HepG2 (cell line): ENCODE measurements around the gene SLC16A5. TPM values are rescaled to one million over a fixed set of nuclear protein-coding genes. Genes with fewer than 3 reads are reported as not detected.

Experiments
- ARID4A ChIP-seq: sonication (generic); formaldehyde crosslinking; IDR thresholded peaks from 2 replicates; pipeline ENCODE4 v1.5.0; 2020; ENCODE audit warnings: mild to moderate bottlenecking, missing genetic modification reagents, borderline replicate concordance
- ATF2 ChIP-seq: sonication (generic); formaldehyde crosslinking; IDR thresholded peaks from 2 replicates; pipeline ENCODE4 v1.4.0; 2020; ENCODE audit warnings: missing genetic modification reagents
- ATF7-NPFF ChIP-seq: sonication (generic); formaldehyde crosslinking; IDR thresholded peaks from 2 replicates; pipeline ENCODE4 v1.8.1; 2023; ENCODE audit warnings: mild to moderate bottlenecking, low read depth, missing genetic modification reagents, moderate library complexity
- CHD2 ChIP-seq: IDR thresholded peaks from 2 replicates; pipeline ENCODE4 v1.6.1; 2011; ENCODE audit warnings: low read depth, low read length, improper control_type of control experiment
- IKZF1 ChIP-seq: fragments of 450-650 bp; IDR thresholded peaks from 2 replicates; pipeline ENCODE4 v1.7.1; 2016
- MED1 ChIP-seq: sonication (generic); formaldehyde crosslinking; IDR thresholded peaks from 2 replicates; pipeline ENCODE4 v1.4.0; 2020; ENCODE audit warnings: missing genetic modification reagents
- PITX1 ChIP-seq: sonication (generic); formaldehyde crosslinking; IDR thresholded peaks from 2 replicates; pipeline ENCODE4 v1.5.1; 2020; ENCODE audit warnings: mild to moderate bottlenecking, missing genetic modification reagents
- RARA ChIP-seq: IDR thresholded peaks from 2 replicates; pipeline ENCODE4 v1.6.1; 2016; ENCODE audit warnings: missing genetic modification reagents, missing compliant biosample characterization
- SP1 ChIP-seq, 2 experiments: fragments of 450-650 bp in 1 of 2; sonication (generic) in 1 of 2; formaldehyde crosslinking in 1 of 2; IDR thresholded peaks; 2 replicates each; pipeline versions ENCODE4 v1.4.0 to v1.6.1; 2016 to 2020; ENCODE audit warnings: missing genetic modification reagents in 1 of 2
- ZBTB20 ChIP-seq: sonication (generic); formaldehyde crosslinking; IDR thresholded peaks from 2 replicates; pipeline ENCODE4 v1.8.1; 2023; ENCODE audit warnings: missing genetic modification reagents, low read depth, mild to moderate bottlenecking, borderline replicate concordance
- ZC3H4 ChIP-seq: sonication (generic); formaldehyde crosslinking; IDR thresholded peaks from 2 replicates; pipeline ENCODE4 v1.4.0; 2020; ENCODE audit warnings: missing genetic modification reagents, borderline replicate concordance
- ZMAT3 ChIP-seq: sonication (generic); formaldehyde crosslinking; conservative IDR thresholded peaks from 2 replicates; pipeline ENCODE4 v1.7.0; 2021; ENCODE audit warnings: missing genetic modification reagents
- ZNF17 ChIP-seq: sonication (generic); formaldehyde crosslinking; IDR thresholded peaks from 2 replicates; pipeline ENCODE4 v1.5.0; 2020; ENCODE audit warnings: mild to moderate bottlenecking, missing genetic modification reagents
- ZNF263 ChIP-seq: sonication (generic); formaldehyde crosslinking; IDR thresholded peaks from 2 replicates; pipeline ENCODE4 v1.4.0; 2020; ENCODE audit warnings: missing genetic modification reagents
- ZNF331 ChIP-seq: sonication (generic); formaldehyde crosslinking; IDR thresholded peaks from 2 replicates; pipeline ENCODE4 v1.4.0; 2020; ENCODE audit warnings: missing genetic modification reagents
- ZNF570 ChIP-seq: sonication (generic); formaldehyde crosslinking; IDR thresholded peaks from 2 replicates; pipeline ENCODE4 v1.4.0; 2020; ENCODE audit warnings: mild to moderate bottlenecking, missing genetic modification reagents, borderline replicate concordance
- ZNF710 ChIP-seq: sonication (generic); formaldehyde crosslinking; IDR thresholded peaks from 2 replicates; pipeline ENCODE4 v1.5.0; 2020; ENCODE audit warnings: mild to moderate bottlenecking, missing genetic modification reagents, borderline replicate concordance
- ZXDC ChIP-seq: sonication (generic); formaldehyde crosslinking; IDR thresholded peaks from 2 replicates; pipeline ENCODE4 v1.5.0; 2020; ENCODE audit warnings: mild to moderate bottlenecking, missing genetic modification reagents
- polyA plus RNA-seq, 8 experiments: library from polyadenylated mRNA; depleted of rRNA in 3 of 8; stranded (reverse) in 7 of 8; unstranded in 1 of 8; fragments of >200 nt; fragmentation: Illumina TruSeq in 4 of 8; extraction: Trizol in 4 of 8; gene quantifications; 2 replicates each; pipeline versions ENCODE4 v1.2.1 to v1.2.3, GENCODE V29; 2011 to 2016; ENCODE audit warnings: low read depth in 4 of 8, missing spikeins in 1 of 8, mixed read lengths in 1 of 8; ENCODE audit not compliant: insufficient read depth in 1 of 8
- total RNA-seq, 5 experiments: library from RNA; depleted of rRNA; stranded (reverse); fragments of >200 nt; fragmentation: Illumina TruSeq; extraction: Trizol; gene quantifications; 2 replicates each; pipeline ENCODE4 v1.2.3, GENCODE V29; 2016; ENCODE audit warnings: low read depth in 1 of 5

The SLC16A5 gene
- total and polyA plus RNA-seq, 2 of the 13 experiments (the other 11 are each of a cell fraction or from before 2014, with no cell fraction given), result 0.69 to 5.6 TPM

GRCh38 chr17:75087558-75088453, at the start of gene SLC16A5 (continued):
- TF ChIP-seq ZNF17 (CRISPR knock-in tag) (no peak), ZC3H4 (CRISPR knock-in tag) (no peak; the same call in 1 of the 2 replicates), ARID4A (CRISPR knock-in tag) (no peak; the same call in 1 of the 2 replicates), CHD2 (no peak), ZMAT3 (CRISPR knock-in tag) (peak; percentile 37; the same call in 1 of the 2 replicates), ZNF710 (no peak), MED1 (CRISPR knock-in tag) (peak; percentile 77), IKZF1 (no peak), ZXDC (CRISPR knock-in tag) (no peak), PITX1 (CRISPR knock-in tag) (no peak; the same call in 1 of the 2 replicates), ZNF263 (CRISPR knock-in tag) (0 out of 2 replicates have a peak, but pooled peaks have one; percentile 14), ZNF331 (CRISPR knock-in tag) (peak; percentile 23; the same call in 1 of the 2 replicates), SP1 (IDR thresholded peaks at IDR 0.05) (no peak), SP1 (CRISPR knock-in tag; IDR thresholded peaks at IDR 0.05) (peak; percentile 61), ZNF570 (CRISPR knock-in tag) (no peak), RARA (CRISPR knock-in tag) (peak; percentile 73), ATF2 (CRISPR knock-in tag) (no peak), ATF7-NPFF (no peak; the same call in 1 of the 2 replicates), ZBTB20 (no peak; the same call in 1 of the 2 replicates)
